DMS114 treated with DMSO at 0.1 percent for 48 hours (cell line): Measurements from ENCODE around the gene LY6G6F.

Source experiments
- DNase-seq: peaks from one replicate; lab custom pipeline; 2025; ENCODE audit not compliant: unreplicated experiment; lab: John Stamatoyannopoulos, UW

LY6G6F gene

DNA sequence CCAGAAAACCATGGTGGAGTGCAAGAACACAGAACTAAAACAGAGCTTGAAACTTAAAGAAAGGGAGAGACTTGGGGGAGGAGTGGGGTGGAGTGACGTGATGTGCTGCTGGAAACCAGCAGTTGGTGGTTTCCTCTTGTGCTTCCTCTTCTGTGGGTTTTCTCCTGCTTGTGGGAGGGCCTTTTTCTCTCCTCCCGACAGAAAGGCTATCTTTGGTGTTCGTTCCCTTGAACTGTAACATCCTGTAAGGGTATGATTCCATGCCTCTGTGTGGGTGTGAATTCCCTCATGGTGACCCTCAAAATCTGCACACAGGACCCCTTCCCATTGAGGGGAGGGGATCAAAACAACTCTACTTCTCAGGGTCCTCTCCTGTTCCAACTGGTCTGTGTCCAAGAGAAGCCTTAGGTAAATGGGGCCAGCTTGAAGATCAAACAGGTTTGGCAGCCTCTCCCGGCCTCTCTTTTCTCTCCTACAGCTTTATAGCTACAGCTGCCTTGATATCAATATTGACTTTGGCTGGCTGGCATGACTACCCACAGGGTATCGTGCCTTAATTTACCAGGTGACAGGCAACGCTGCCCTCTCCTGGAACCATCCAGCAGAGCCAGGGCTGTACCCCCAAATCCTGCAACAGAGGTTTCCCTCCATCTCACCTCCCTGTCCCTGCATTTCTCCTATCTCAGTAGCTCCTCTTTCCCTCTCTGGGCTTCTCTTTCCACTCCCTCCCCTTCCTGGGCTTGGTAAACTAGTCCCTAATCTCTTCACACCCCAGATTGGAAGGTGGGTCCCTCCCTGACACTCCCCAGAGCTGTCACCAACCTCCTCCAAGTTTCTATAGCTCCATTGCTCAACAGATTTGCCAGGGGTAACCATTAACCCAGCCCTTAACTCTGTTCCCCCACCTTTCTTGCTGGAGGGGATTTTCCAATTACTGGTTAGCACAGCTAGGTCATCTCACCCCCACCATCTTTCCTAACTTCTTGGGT lies 31.6 kb downstream of the LY6G6F start:
- DNase-seq = no peak

DNA sequence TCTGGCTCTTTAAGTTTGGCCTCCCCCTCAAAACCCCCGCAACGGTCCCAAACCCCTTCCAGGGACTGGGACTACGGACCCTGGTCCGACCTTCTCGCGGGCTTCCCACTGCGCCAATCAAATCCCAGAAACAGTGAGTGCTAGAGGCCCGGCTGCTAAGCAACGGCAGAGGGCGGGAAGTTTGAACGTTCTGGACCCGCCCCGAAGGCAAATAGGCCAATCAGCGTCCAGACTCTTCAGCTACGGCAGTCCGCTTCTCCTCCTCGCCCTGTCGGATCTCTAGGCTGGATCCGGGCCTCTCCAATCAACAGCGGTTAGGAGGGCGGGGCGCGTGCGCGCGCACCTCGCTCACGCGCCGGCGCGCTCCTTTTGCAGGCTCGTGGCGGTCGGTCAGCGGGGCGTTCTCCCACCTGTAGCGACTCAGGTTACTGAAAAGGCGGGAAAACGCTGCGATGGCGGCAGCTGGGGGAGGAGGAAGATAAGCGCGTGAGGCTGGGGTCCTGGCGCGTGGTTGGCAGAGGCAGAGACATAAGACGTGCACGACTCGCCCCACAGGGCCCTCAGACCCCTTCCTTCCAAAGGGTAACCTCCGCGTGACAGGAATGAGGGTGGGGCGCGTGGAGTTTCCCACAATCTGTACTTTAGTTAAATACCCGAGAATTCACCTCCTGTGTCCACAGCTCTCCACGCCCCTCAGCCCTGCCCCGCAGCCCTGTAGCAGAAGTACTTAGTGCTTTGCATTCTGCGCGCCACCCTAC lies 33.2 kb downstream of the LY6G6F start, which contains the start of gene MSH5:
Gene MSH5 (plus strand): TSS at position 367 of the 758 bp plus-strand sequence. CDS start 462 bp downstream, outside the sequence.
- DNase-seq = peak; percentile 100

DNA sequence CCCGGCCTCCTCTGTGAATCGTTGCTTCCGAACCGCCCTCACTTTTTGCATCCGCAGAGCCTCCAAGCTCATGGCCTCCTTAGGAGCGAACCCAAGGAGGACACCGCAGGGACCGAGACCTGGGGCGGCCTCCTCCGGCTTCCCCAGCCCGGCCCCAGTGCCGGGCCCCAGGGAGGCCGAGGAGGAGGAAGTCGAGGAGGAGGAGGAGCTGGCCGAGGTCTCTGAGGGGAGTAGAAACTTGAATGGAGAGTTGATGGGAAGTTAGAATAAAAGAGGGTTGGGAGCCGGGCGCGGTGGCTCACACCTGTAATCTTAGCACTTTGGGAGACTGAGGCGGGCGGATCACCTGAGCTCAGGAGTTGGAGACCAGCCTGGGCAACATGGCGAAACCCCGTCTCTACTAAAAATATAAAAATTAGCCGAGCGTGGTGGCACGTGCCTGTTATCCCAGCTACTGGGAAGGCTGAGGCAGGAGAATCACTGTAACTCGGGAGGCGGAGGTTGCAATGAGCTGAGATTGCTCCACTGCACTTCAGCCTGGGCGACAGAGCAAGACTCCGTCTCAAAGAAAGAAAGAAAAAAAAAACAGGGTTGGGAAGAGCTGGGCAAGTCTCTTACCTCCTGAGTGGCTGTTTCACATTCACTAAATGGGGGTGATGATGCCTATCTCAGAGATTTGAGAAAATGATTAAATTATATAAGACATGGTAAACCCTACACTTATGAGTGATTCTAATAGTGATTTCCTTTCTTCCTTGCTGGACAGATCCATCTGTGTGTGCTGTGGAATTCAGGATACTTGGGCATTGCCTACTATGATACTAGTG lies 33.9 kb downstream of the LY6G6F start:
- DNase-seq = no peak

DNA sequence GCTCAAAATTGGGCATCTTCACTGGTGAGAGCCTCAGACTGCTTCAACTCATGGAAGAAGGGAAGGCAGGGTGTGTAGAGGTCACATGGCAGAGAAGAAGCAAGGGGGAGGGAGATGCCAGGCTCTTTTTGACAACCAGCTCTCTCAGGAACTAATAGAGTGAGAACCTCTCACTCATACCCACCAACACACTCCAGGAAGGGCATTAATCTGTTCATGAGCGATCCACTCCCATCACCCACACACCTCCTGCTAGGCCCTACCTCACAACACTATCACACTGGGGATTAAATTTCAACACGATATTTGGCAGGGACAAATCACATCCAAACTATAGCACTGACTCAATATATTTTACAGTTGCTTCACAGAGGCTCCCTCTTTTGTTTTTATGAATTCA lies 35.1 kb downstream of the LY6G6F start:
- no peak for DNase-seq

DNA sequence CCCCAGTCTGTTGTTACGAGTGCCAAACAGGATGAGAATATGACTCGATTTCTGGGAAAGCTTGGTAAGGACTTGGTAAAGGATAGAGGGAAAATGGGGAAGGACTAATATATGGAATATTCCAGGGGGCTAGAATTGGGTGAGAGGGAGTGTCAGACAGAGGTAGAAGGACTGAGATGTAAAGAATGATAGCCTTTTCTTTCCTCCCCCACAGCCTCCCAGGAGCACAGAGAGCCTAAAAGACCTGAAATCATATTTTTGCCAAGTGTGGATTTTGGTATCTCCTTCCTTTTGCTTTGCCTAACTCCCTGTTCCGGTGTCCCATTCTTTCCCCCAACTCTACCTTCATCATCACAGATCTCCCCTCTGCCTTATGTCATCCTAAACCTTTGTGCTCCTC lies 36.2 kb downstream of the LY6G6F start:
- DNase-seq = no peak

DNA sequence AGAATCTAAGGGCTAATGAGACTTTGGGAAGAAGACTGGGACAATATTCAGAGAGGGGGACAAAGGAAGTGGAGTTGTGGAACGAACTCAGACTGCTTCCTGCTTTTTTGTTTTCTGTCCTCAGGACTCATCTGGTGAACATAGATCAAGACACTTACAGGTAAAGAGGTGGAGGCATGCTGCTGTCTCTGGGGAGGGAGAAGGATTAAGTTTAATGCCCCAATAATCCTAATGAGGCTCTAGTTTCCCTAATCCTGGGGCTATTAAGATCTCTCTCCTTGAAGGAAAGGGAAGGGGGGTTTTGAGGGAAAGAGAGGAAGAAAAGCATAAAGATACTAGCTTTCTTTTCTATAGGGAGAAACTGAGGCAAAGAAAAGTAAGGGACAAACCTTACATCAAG lies 37.8 kb downstream of the LY6G6F start:
- DNase-seq = no peak

DNA sequence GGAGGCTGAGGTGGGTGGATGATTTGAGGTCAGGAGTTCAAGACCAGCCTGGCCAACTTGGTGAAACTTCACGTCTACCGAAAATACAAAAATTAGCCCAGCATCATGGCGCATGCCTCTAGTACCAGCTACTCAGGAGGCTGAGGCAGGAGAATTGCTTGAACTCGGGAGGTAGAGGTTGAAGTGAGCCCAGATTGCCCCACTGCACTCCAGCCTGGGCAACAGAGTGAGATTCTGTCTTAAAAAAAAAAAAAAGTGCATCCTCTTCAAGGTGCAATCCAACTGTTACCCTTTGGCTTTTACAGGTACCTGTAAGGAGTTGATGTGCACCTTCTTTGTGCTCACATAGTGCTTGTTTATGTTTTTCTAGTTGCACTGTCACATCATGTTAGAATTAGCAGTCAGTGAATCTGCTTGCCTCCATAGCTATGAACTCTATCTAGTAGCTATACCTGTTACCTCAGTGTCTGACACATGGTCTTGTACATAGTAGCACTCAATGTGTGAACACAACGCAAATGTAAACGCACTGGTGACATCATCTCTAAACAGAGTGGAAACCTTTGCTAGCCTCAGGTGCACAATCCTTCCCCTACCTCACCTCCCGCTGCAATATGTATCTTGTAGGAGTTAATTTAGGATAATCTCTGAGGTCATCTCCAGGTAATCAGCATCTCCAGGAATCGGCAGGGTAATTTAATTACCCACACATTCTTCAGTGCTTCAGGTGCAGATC lies 42.8 kb downstream of the LY6G6F start:
- DNase-seq = no peak

DNA sequence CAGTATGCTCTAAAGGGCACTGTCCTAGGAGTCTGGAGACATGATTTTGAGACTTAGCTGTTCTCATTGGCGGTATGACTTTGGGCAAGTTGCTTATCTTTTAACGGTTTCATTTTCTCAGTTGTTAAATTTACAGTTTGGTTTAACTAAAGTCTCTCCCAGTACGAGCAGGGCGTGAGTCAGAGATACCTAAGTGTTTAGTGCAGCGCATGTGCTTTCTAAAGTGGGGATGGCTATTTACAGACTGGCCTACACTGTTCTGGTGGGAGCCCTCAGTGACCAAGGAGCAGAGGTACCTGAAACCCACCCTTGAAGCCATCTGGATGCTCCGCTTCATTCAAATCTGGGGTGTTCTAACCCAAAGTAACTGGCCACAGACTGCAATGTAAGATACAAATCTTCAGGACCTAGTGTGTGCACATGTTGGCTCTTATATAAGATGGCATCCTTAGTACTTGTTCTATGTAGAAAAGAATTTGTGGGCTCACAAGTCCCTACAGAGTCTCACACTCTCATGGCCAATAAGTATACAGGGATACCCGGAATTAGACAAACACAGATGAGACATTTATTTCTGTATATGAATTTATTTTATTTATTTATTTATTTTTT lies 43.9 kb downstream of the LY6G6F start:
- DNase-seq = no peak

DNA sequence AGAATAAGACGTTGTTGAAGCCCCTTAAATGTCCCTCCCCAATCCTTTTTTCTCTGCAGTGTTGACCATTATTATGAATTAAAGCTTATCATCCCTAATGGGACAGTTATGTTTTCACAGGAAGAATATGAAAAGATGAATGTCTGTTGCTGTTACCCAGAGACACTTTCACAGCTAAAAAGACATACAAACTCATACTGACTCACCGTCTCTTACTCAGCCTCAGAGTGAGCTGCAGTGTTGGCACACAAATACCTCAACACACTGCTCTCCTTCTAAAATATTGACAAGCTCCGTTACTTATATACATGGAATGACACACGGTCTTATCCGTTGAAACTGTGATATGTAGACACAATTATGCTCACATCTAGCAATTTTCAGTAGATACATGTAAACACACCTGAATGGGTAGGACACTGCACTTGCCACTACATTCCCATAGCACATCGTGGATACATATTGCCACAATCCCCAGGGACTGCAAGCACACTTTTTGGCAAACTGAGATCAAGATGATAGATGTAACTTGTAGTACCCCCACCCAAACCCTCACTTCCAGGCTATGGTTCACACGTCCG lies 46.2 kb downstream of the LY6G6F start:
- no peak for DNase-seq

DNA sequence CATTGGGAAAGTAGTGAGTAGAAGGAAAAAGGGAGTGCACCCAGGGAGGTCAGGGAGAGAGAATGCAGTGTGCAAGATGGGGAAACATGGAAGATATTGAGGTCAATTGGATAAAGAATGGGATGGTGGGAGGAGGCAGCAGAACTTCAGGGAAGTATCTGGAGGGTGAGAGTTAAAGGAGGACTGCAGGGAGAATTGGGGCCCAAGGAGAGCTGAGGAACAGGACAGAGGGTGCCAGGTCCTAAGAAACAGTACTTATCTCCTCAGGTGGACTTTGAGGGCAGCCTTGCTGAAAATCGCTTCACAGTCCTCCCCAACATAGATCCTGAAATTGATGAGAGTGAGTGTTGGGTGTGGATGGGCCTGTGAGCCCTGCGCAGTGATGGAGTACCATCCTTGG lies 51.6 kb downstream of the LY6G6F start:
- DNase-seq = no peak
